Measurements from ENCODE around the gene PDGFB.

GRCh38 chr22:39265143-39265886, 20.5 kb upstream of the PDGFB start:
- TF ChIP-seq POLR2A (IDR thresholded peaks at IDR 0.05) (no peak), CTCF (IDR thresholded peaks at IDR 0.05) (no peak)

All from body of pancreas (tissue), 4 donors.